BJ (cell line): ENCODE data around the gene GGT7. TPM values are rescaled to one million over a fixed set of nuclear protein-coding genes. Genes with fewer than 3 reads are reported as not detected.
"Not testable (repeated sequence)": the region's sequence is repeated elsewhere in the genome, so short reads cannot be mapped to it uniquely, and the experiment has no call there.

Experiments
- CTCF ChIA-PET: fragments of 350-600 bp; formaldehyde crosslinking; extraction: SDS; loops from one replicate; lab custom pipeline; 2021; ENCODE audit warnings: antibody characterized with exemption, inconsistent platforms; lab: Yijun Ruan, JAX
- POLR2A ChIA-PET: fragments of 300-600 bp; sonication (Branson Sonifier 250); formaldehyde crosslinking; extraction: SDS; loops from one replicate; lab custom pipeline; 2021; ENCODE audit warnings: antibody characterized with exemption; lab: Charles Lee
- DNase-seq: peaks from one replicate; pipeline ENCODE4 v3.0.0-alpha.2; 2011; ENCODE audit warnings: low read depth
- H3K27me3 ChIP-seq: 2 replicates; pipeline ENCODE4 v1.6.0; 2011; ENCODE audit warnings: low read length; ENCODE audit not compliant: control insufficient read depth, insufficient read depth
- H3K36me3 ChIP-seq: 2 replicates; pipeline ENCODE4 v1.5.1; 2011; ENCODE audit warnings: low read length; ENCODE audit not compliant: control insufficient read depth, insufficient read depth
- H3K4me3 ChIP-seq: 2 replicates; pipeline ENCODE4 v1.5.1; 2011; ENCODE audit warnings: low read depth, mild to moderate bottlenecking, control low read depth, low read length
- CTCF ChIP-seq: IDR thresholded peaks from 2 replicates; pipeline ENCODE4 v1.5.1; 2011; ENCODE audit warnings: low read depth, mild to moderate bottlenecking, control low read depth, inconsistent platforms, low read length, moderate library complexity; ENCODE audit not compliant: insufficient read depth
- polyA plus RNA-seq: library from polyadenylated mRNA; depleted of rRNA; stranded (reverse); fragments of >200 nt; gene quantifications from 2 replicates; pipeline ENCODE4 v1.2.3, GENCODE V29; 2011

Gene GGT7
- polyA plus RNA-seq, 1 experiment: 28.6 TPM

DNA sequence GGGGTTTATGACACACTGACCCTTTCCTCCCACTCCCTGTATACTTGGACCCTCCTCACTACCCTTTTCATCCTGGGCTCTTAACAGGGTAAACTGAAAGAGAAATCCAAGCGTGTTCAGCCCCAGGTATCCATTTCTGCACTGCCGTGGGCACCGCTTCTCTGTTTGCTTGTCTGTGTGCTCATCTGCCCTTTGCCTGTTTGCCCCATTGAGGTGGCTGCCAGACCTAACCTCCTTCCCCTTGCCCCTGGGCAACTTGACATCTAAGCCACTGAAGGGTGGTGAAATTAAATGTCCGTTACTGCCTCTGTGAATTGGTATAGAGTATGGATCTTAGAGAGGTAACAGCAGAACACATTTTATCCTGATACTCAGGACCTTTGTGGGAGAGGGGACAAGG, 42.5 kb upstream of the GGT7 start:
- TF ChIP-seq CTCF: no peak

GRCh38 chr20:34907616-34908469, 35.2 kb upstream of the GGT7 start:
- ChIA-PET POLR2A (interaction anchor here (1.1 kb wide), 1 partner anchor 47 kb away, joined by 3 read pairs; the partner anchor contains the start of genes GSS and MYH7B), CTCF (interaction anchor here (0.6 to 1.6 kb wide), 4 partner anchors 11 to 40 kb away, joined by 3 to 5 read pairs (median 3); no protein-coding TSS in a partner anchor)
- DNase-seq: peak; percentile 75
- Histone ChIP-seq H3K4me3 (no peak overlapping the region), H3K36me3 (no peaks in the 10 kb centered on the region), H3K27me3 (no peaks in the 10 kb centered on the region)
- TF ChIP-seq CTCF: no peak

More for the DNA sequence above, 42.5 kb upstream of the GGT7 start:
- CTCF ChIA-PET: no interaction called here
- no peak for DNase-seq
- Histone ChIP-seq H3K36me3 (peaks cover 3% of the 10 kb centered on the region; the same call in 1 of the 2 replicates), H3K27me3 (no peaks in the 10 kb centered on the region), H3K4me3 (no peak overlapping the region)
- POLR2A ChIA-PET: no interaction called here

DNA sequence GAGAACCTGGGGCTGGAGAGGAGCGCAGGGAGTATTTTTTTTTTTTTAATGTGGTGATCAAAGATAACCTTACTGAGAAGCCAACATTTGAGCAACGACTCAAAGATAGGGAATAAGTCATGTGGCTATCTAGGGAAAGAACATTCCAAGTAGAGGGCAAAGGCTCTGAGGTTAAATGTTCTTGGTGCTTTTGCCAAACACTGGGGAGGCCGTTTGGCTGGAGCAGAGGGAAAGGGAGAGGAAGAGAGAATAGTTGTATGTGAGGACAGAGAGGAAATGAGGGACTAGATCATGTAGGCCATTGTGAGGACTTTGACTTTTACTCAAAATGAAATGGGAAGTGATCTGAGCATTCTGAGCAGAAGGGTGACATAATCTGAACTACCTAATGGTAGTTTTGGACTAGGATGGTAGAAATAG, 31.6 kb upstream of the GGT7 start:
- H3K36me3 ChIP-seq: no peaks in the 10 kb centered on the region
- TF ChIP-seq CTCF: no peak
- CTCF ChIA-PET: no interaction called here
- H3K4me3 ChIP-seq: no peak overlapping the region
- POLR2A ChIA-PET: interaction anchor here (0.7 kb wide), 1 partner anchor 262 kb away, joined by 5 read pairs; no protein-coding TSS in a partner anchor
- DNase-seq: no peak
- no peaks in the 10 kb centered on the region for H3K27me3 ChIP-seq

DNA sequence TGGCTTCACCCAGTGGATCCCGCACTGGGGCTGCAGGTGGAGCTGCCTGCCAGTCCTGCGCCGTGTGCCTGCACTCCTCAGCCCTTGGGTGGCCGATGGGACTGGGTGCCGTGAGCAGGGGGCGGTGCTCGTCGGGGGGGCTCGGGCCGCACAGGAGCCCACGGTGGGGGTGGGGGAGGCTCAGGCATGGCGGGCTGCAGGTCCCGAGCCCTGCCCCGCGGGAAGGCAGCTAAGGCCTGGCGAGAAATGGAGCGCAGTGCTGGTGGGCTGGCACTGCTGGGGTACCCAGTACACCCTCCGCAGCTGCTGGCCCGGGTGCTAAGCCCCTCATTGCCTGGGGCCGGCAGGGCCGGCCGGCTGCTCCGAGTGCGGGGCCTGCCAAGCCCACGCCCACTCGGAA, 26.1 kb upstream of the GGT7 start:
- H3K4me3 ChIP-seq, POLR2A ChIA-PET, H3K27me3 ChIP-seq, H3K36me3 ChIP-seq, DNase-seq: not testable (repeated sequence)
- CTCF ChIA-PET: interaction anchor here (0.7 to 0.9 kb wide), 2 partner anchors 27 to 549 kb away, joined by 3 read pairs; no protein-coding TSS in a partner anchor

- H3K4me3 ChIP-seq, POLR2A ChIA-PET, H3K36me3 ChIP-seq, H3K27me3 ChIP-seq, DNase-seq: not testable (repeated sequence)
- CTCF ChIA-PET: interaction anchor here (0.7 to 0.9 kb wide), 2 partner anchors 28 to 549 kb away, joined by 3 read pairs; no protein-coding TSS in a partner anchor
Measured at GRCh38 chr20:34898129-34898528, 25.5 kb upstream of the GGT7 start.

DNA sequence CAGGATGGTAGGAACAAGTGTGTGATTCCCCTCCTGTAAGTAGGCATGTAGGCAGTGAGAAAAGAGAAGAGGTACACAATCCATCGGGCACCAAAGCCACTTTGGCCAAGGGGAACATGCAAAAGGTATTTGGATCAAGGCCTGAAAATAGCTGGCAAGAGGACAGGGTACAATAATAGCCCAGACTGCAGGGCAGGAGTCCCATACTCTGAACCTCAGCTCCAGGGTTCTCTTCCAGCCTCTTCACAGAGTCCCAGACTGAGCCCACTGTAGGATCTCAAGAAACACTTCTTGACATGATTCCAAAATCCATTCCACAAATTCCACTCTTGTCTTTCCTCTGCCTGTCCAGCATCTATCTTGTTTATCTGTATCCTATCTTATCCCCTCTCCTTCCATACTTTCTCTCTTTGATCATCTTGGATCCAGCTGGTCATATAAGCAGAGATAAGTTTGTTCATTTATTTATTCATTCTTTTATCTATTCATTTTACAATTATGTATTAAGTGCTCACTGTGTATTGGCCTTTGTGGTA, 23.5 kb upstream of the GGT7 start:
- Histone ChIP-seq H3K36me3 (no peaks in the 10 kb centered on the region), H3K27me3 (no peaks in the 10 kb centered on the region), H3K4me3 (no peak overlapping the region)
- no peak for TF ChIP-seq CTCF
- ChIA-PET CTCF (interaction anchor here (1.4 kb wide), 1 partner anchor 11 kb away, joined by 3 read pairs; no protein-coding TSS in a partner anchor), POLR2A (no interaction called here)
- no peak for DNase-seq
